Vagina (tissue), 2 donors: ENCODE data around the gene OBSL1. TPM values are rescaled to one million over a fixed set of nuclear protein-coding genes. Genes with fewer than 3 reads are reported as not detected.

Experiments used
- DNase-seq, 2 donors: peaks; one replicate each; pipeline ENCODE4 v3.0.0-alpha.2; 2017; ENCODE audit errors: extremely low spot score in 2 of 2
- H3K27ac ChIP-seq: fragments of 200-600 bp; sonication (generic); one replicate; pipeline ENCODE4 v1.5.1; 2019
- H3K27me3 ChIP-seq: fragments of 200-600 bp; sonication (generic); one replicate; pipeline ENCODE4 v1.5.1; 2019
- H3K36me3 ChIP-seq, 2 donors: fragments of 200-600 bp; sonication (generic); one replicate each; pipeline ENCODE4 v1.5.1; 2017 to 2019
- H3K4me1 ChIP-seq: fragments of 200-600 bp; sonication (generic); one replicate; pipeline ENCODE4 v1.5.1; 2019
- H3K4me3 ChIP-seq, 2 donors: fragments of 200-600 bp; sonication (generic); 1 replicate in 1 of 2; 2 replicates in 1 of 2; pipeline ENCODE4 v1.5.1; 2016 to 2019
- H3K9me3 ChIP-seq: fragments of 200-600 bp; sonication (generic); one replicate; pipeline ENCODE4 v1.5.1; 2019
- CTCF ChIP-seq, 3 experiments: fragments of 450-650 bp in 2 of 3; fragments of 200-600 bp in 1 of 3; sonication (generic) in 1 of 3; IDR thresholded peaks; one replicate each; pipeline ENCODE4 v1.5.1; 2017 to 2019; ENCODE audit warnings: antibody characterized with exemption in 3 of 3, mild to moderate bottlenecking in 2 of 3, moderate library complexity in 2 of 3
- POLR2A ChIP-seq, 2 donors: fragments of 450-650 bp; IDR thresholded peaks; one replicate each; pipeline ENCODE4 v1.6.1; 2017; ENCODE audit warnings: antibody characterized with exemption in 2 of 2, mild to moderate bottlenecking in 2 of 2, moderate library complexity in 2 of 2
- POLR2AphosphoS5 ChIP-seq, 2 donors: sonication (generic); formaldehyde crosslinking; IDR thresholded peaks; one replicate each; pipeline ENCODE4 v1.9.0; 2017; ENCODE audit warnings: antibody characterized with exemption in 2 of 2, mild to moderate bottlenecking in 2 of 2, low read depth in 1 of 2; ENCODE audit not compliant: insufficient read depth in 1 of 2
- intact Hi-C: fragments of 100-400 bp; cut with DNase I; formaldehyde crosslinking; loops from one replicate; pipeline ENCODE4 v1.15.1; 2023
- total RNA-seq: library from RNA; depleted of rRNA; stranded (reverse); fragments of >200 nt; gene quantifications from one replicate; pipeline ENCODE4 v1.2.3, GENCODE V29; 2016

The OBSL1 gene
- total RNA-seq, 1 donor from 2014 or later = 53.0 TPM

DNA sequence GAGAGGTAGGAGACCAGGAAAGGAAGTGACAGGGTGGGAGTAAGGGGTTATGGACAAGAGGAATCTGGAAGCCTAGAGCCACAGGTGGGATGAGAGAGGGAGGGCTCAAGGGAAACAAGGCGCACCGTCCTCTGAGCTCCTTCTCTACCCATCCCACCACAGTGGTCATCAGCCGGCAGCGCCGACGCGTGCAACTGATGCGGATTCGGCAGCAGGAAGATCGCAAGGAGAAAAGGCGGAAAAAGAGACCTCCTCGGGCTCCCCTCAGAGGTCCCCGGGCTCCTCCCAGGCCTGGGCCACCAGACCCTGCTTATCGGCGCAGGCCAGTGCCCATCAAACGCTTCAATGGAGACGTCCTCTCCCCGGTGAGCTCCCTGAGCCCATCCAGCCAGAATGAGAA is 22.3 kb downstream of the OBSL1 start:
- Histone ChIP-seq H3K4me3 (no peak overlapping the region), H3K27me3 (no peaks in the 10 kb centered on the region), H3K9me3 (no peaks in the 10 kb centered on the region), H3K36me3 (no peaks in the 10 kb centered on the region), H3K4me1 (peaks cover 31% of the 10 kb centered on the region), H3K27ac (no peak overlapping the region)
- intact Hi-C loops = no loop called here
- DNase-seq = no peak
- no peak for TF ChIP-seq POLR2AphosphoS5 (IDR thresholded peaks at IDR 0.05; ENCODE audit: insufficient read depth in 1 of 2, low read depth in 1 of 2)
- TF ChIP-seq CTCF (IDR thresholded peaks at IDR 0.05) = no peak

DNA sequence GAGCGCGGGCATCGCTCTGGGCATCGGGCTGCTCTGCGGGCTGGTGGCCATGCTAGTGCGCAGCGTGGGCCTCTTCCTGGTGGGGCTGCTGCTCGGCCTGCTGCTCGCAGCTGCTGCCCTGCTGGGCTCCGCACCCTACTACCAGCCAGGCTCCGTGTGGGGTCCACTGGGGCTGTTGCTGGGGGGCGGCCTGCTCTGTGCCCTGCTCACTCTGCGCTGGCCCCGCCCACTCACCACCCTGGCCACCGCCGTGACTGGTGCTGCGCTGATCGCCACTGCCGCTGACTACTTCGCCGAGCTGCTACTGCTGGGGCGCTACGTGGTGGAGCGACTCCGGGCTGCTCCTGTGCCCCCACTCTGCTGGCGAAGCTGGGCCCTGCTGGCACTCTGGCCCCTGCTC is 23.7 kb downstream of the OBSL1 start:
- no peak for DNase-seq
- intact Hi-C loops = no loop called here
- Histone ChIP-seq H3K27me3 (no peaks in the 10 kb centered on the region), H3K9me3 (no peaks in the 10 kb centered on the region), H3K4me3 (no peak overlapping the region), H3K36me3 (no peaks in the 10 kb centered on the region), H3K4me1 (peaks cover 27% of the 10 kb centered on the region), H3K27ac (no peak overlapping the region)
- TF ChIP-seq POLR2AphosphoS5 (IDR thresholded peaks at IDR 0.05; ENCODE audit: insufficient read depth in 1 of 2, low read depth in 1 of 2) (no peak), POLR2A (IDR thresholded peaks at IDR 0.05) (no peak), CTCF (IDR thresholded peaks at IDR 0.05) (no peak)

DNA sequence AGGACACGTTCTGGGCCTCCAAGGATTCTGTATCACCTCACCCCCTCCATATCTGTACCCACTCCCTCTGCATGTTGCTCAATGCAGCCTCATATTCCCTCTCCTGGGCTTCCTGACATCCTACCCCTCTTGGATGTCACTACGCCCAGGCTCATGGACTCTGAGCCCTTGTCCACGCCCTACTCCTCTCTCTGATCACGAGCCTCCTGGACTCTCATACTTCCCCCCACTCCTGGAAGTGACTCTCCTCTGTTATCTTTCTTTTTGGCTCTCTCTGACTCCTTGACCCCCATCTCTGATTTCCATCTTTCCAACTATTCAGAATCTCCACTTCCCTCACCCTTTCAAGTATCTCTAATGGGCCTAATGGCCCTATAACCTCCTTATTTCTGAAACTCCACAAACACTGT is 25.4 kb downstream of the OBSL1 start:
- TF ChIP-seq POLR2A (IDR thresholded peaks at IDR 0.05) = no peak
- no peak for TF ChIP-seq CTCF (IDR thresholded peaks at IDR 0.05)
- no peak for TF ChIP-seq POLR2AphosphoS5 (IDR thresholded peaks at IDR 0.05; ENCODE audit: insufficient read depth in 1 of 2, low read depth in 1 of 2)
- Histone ChIP-seq H3K36me3 (peaks cover 0 to 4% of the 10 kb centered on the region in 2 donors), H3K9me3 (no peaks in the 10 kb centered on the region), H3K4me1 (peaks cover 28% of the 10 kb centered on the region), H3K27me3 (no peaks in the 10 kb centered on the region), H3K27ac (no peak overlapping the region), H3K4me3 (no peak overlapping the region)
- intact Hi-C loops = no loop called here
- DNase-seq = no peak

- H3K27ac ChIP-seq = no peak overlapping the region
- H3K36me3 ChIP-seq = peaks cover 0 to 8% of the 10 kb centered on the region in 2 donors
- intact Hi-C loops = no loop called here
- TF ChIP-seq POLR2AphosphoS5 (IDR thresholded peaks at IDR 0.05; ENCODE audit: insufficient read depth in 1 of 2, low read depth in 1 of 2) (no peak), CTCF (IDR thresholded peaks at IDR 0.05) (no peak), POLR2A (IDR thresholded peaks at IDR 0.05) (no peak)
- H3K9me3 ChIP-seq = no peaks in the 10 kb centered on the region
- H3K4me3 ChIP-seq = no peak overlapping the region
- no peak for DNase-seq
- H3K4me1 ChIP-seq = peaks cover 28% of the 10 kb centered on the region
- no peaks in the 10 kb centered on the region for H3K27me3 ChIP-seq
Measured at GRCh38 chr2:219545295-219545942, 25.9 kb downstream of the OBSL1 start.

DNA sequence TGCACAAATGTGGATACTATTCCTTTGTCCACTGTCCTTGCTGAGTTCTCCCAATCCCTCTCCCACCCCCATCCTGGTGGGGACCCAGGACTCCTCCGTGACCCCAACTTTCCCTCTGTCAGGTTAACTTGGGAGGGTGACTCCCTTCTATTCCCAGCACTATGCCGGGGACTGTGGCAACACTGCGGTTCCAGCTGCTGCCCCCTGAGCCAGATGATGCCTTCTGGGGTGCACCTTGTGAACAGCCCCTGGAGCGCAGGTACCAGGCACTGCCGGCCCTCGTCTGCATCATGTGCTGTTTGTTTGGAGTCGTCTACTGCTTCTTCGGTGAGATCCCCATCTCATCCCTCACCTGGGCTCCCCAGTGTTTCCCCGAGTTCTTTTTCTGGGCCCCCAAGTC is 26.8 kb downstream of the OBSL1 start:
- H3K36me3 ChIP-seq = peaks cover 0 to 16% of the 10 kb centered on the region in 2 donors
- H3K9me3 ChIP-seq = no peaks in the 10 kb centered on the region
- peak overlapping the region; percentile 62 to 64 for H3K4me3 ChIP-seq
- no peaks in the 10 kb centered on the region for H3K27me3 ChIP-seq
- peaks cover 28% of the 10 kb centered on the region for H3K4me1 ChIP-seq
- H3K27ac ChIP-seq = no peak overlapping the region
- intact Hi-C loops = loop anchor here (5.0 kb wide), 1 partner anchor 98 kb away; no protein-coding TSS in a partner anchor
- DNase-seq = no peak
- no peak for TF ChIP-seq POLR2AphosphoS5 (IDR thresholded peaks at IDR 0.05; ENCODE audit: insufficient read depth in 1 of 2, low read depth in 1 of 2)
- no peak for TF ChIP-seq POLR2A (IDR thresholded peaks at IDR 0.05)
- no peak for TF ChIP-seq CTCF (IDR thresholded peaks at IDR 0.05)
